KG1 (cell line): Measurements from ENCODE around the gene NFIL3.

ENCODE experiments used
- DNase-seq: peaks from one replicate; lab custom pipeline; 2025; lab: John Stamatoyannopoulos, UW

NFIL3 gene

GRCh38 chr9:91359734-91360470 is 63.7 kb downstream of the NFIL3 start:
- no peak for DNase-seq

GRCh38 chr9:91359083-91359482 is 64.5 kb downstream of the NFIL3 start:
- DNase-seq = no peak
